Lower leg skin (tissue), 3 donors: Measurements from ENCODE around the gene BZW2.

Source experiments
- CTCF ChIP-seq, 3 donors: fragments of 450-650 bp; IDR thresholded peaks; one replicate each; pipeline ENCODE4 v1.5.1; 2016; ENCODE audit warnings: antibody characterized with exemption in 3 of 3, mild to moderate bottlenecking in 3 of 3, moderate library complexity in 2 of 3
- POLR2A ChIP-seq, 2 donors: fragments of 450-650 bp; IDR thresholded peaks; one replicate each; pipeline ENCODE4 v1.6.1; 2016 to 2017; ENCODE audit warnings: antibody characterized with exemption in 2 of 2, mild to moderate bottlenecking in 1 of 2, moderate library complexity in 1 of 2

- TF ChIP-seq CTCF (IDR thresholded peaks at IDR 0.05) (no peak), POLR2A (IDR thresholded peaks at IDR 0.05) (no peak)
Observed at GRCh38 chr7:16648551-16648950, 2.6 kb downstream of the BZW2 start.
